GM12878 (cell line): Measurements from ENCODE around the gene TRIP12. TPM values are rescaled to one million over a fixed set of nuclear protein-coding genes. Genes with fewer than 3 reads are reported as not detected.
"Not testable (repeated sequence)": the region's sequence is repeated elsewhere in the genome, so short reads cannot be mapped to it uniquely, and the experiment has no call there.

ENCODE experiments used
- ATAC-seq: fragments of 200-7000 bp; cut with Tn5 transposase; 3 replicates; pipeline ENCODE4 v1.9.1; 2020; ENCODE audit warnings: mild to moderate bottlenecking, moderate library complexity
- BruUV-seq: library from RNA; stranded (reverse); fragments of 400-500 nt; replicated peaks from 2 replicates; lab custom pipeline; 2021; lab: Mats Ljungman, UMichigan
- CTCF ChIA-PET: fragments of 300-600 bp; sonication (Branson Sonifier 250); formaldehyde crosslinking; extraction: SDS; loops from one replicate; lab custom pipeline; 2021; ENCODE audit warnings: inconsistent platforms; lab: Yijun Ruan, JAX
- POLR2A ChIA-PET: fragments of 350-600 bp; formaldehyde crosslinking; extraction: SDS; loops from one replicate; lab custom pipeline; 2021; ENCODE audit warnings: inconsistent platforms; lab: Charles Lee
- RAD21 ChIA-PET: fragments of 300-600 bp; sonication (Branson Sonifier 250); formaldehyde crosslinking; loops from one replicate; lab custom pipeline; 2023; ENCODE audit warnings: antibody characterized with exemption; ENCODE audit not compliant: unreplicated experiment; lab: Charles Lee
- SMC1A ChIA-PET: fragments of 300-600 bp; sonication (Branson Sonifier 250); formaldehyde crosslinking; loops from one replicate; lab custom pipeline; 2023; ENCODE audit not compliant: unreplicated experiment, uncharacterized antibody; lab: Charles Lee
- DNase-seq: peaks from one replicate; pipeline ENCODE4 v3.0.0-alpha.2; 2011; ENCODE audit warnings: low read depth, low spot score
- FAIRE-seq: peaks from 3 replicates; lab custom pipeline; 2011; peaks lifted over from hg19 to GRCh38; lab: Jason Lieb, UNC
- H2AFZ ChIP-seq: 2 replicates; pipeline ENCODE4 v1.6.0; 2011; ENCODE audit warnings: low read depth, low read length, control low read depth; ENCODE audit not compliant: control insufficient read depth
- H3K27ac ChIP-seq: 2 replicates; pipeline ENCODE4 v1.5.1; 2011; ENCODE audit warnings: control low read depth; ENCODE audit not compliant: control insufficient read depth, insufficient read depth
- H3K27me3 ChIP-seq, 2 experiments: replicated peaks in 1 of 2; 2 replicates each; pipeline versions ENCODE4 v1.6.0 to v1.6.1; 2011; ENCODE audit warnings: low read length in 1 of 2; ENCODE audit not compliant: control insufficient read depth in 2 of 2, insufficient read depth in 2 of 2
- H3K36me3 ChIP-seq, 2 experiments: 2 replicates each; pipeline ENCODE4 v1.5.1; 2011; ENCODE audit warnings: low read length in 1 of 2; ENCODE audit not compliant: control insufficient read depth in 2 of 2, insufficient read depth in 2 of 2
- H3K4me1 ChIP-seq: 2 replicates; pipeline ENCODE4 v1.6.1; 2011; ENCODE audit warnings: mild to moderate bottlenecking, low read length, moderate library complexity, mixed read lengths; ENCODE audit not compliant: control insufficient read depth, insufficient read depth
- H3K4me2 ChIP-seq: 2 replicates; pipeline ENCODE4 v1.6.0; 2011; ENCODE audit warnings: control low read depth; ENCODE audit not compliant: control insufficient read depth, insufficient read depth
- H3K4me3 ChIP-seq: fragments of 200-600 bp; sonication (generic); 2 replicates; pipeline ENCODE4 v1.5.1; 2016
- H3K79me2 ChIP-seq: 2 replicates; pipeline ENCODE4 v1.6.0; 2011; ENCODE audit warnings: low read length; ENCODE audit not compliant: control insufficient read depth, insufficient read depth
- H3K9ac ChIP-seq: 2 replicates; pipeline ENCODE4 v1.8.0; 2011; ENCODE audit warnings: low read length, control low read depth, mixed read lengths; ENCODE audit not compliant: control insufficient read depth, insufficient read depth
- H3K9me3 ChIP-seq: replicated peaks from 3 replicates; pipeline ENCODE4 v1.5.1; 2011; ENCODE audit warnings: mild to moderate bottlenecking, low read length; ENCODE audit not compliant: control insufficient read depth, insufficient read depth
- H4K20me1 ChIP-seq: 2 replicates; pipeline ENCODE4 v1.6.0; 2011; ENCODE audit not compliant: control insufficient read depth, insufficient read depth
- CBX5 ChIP-seq: sonication (generic); IDR thresholded peaks from 2 replicates; pipeline ENCODE4 v1.6.1; 2016; ENCODE audit warnings: low read depth, moderate library complexity, mild to moderate bottlenecking, inconsistent platforms
- MTA3 ChIP-seq: IDR thresholded peaks from 2 replicates; pipeline ENCODE4 v1.6.1; 2012; ENCODE audit warnings: low read length, inconsistent platforms, borderline replicate concordance
- REST ChIP-seq: IDR thresholded peaks from 2 replicates; pipeline ENCODE4 v1.6.1; 2012; ENCODE audit warnings: mild to moderate bottlenecking, low read depth, low read length
- RUNX3 ChIP-seq: IDR thresholded peaks from 2 replicates; pipeline ENCODE4 v1.6.1; 2012; ENCODE audit warnings: low read length, inconsistent platforms
- SUPT20H ChIP-seq: IDR thresholded peaks from 2 replicates; pipeline ENCODE4 v1.6.1; 2011; ENCODE audit warnings: low read depth, mild to moderate bottlenecking, low read length, moderate library complexity, borderline replicate concordance; ENCODE audit not compliant: control insufficient read depth
- WGBS: methylation state at CpG from one replicate; pipeline ENCODE4 v1.1.6; 2016; ENCODE audit warnings: low lambda C conversion rate; ENCODE audit not compliant: insufficient replicate concordance, insufficient coverage; ENCODE audit errors: missing lambda C conversion rate; 5-methylcytosine and 5-hydroxymethylcytosine counted together
- in situ Hi-C: fragments of 300-500 bp; cut with MboI; formaldehyde crosslinking; loops from 9 replicates; pipeline ENCODE4 v1.14.3; 2018; ENCODE audit warnings: mixed read lengths
- intact Hi-C: fragments of 100-400 bp; cut with micrococcal nuclease; formaldehyde crosslinking; loops from one replicate; pipeline ENCODE4 v1.14.2; 2022; ENCODE audit not compliant: unreplicated experiment
- polyA plus RNA-seq, 11 experiments: library from polyadenylated mRNA; depleted of rRNA in 4 of 11; unstranded in 6 of 11; stranded (reverse) in 5 of 11; fragments of >200 nt; fragmentation: Nextera tagmentation in 4 of 11; fragmentation: Illumina TruSeq in 1 of 11; extraction: Ambion mirVana in 4 of 11; extraction: Trizol in 1 of 11; gene quantifications; 1 replicate in 1 of 11; 2 replicates in 10 of 11; pipeline versions ENCODE4 v1.2.1 to v1.2.3, GENCODE V29; 2011 to 2016; ENCODE audit warnings: inconsistent platforms in 2 of 11, missing spikeins in 2 of 11, low read depth in 1 of 11
- total RNA-seq, 4 experiments: library from RNA; depleted of rRNA in 3 of 4; stranded (reverse); fragments of >200 nt in 3 of 4; fragmentation: Illumina TruSeq in 1 of 4; extraction: Trizol in 1 of 4; gene quantifications; 2 replicates each; pipeline versions ENCODE4 v1.2.1 to v1.2.3, GENCODE V29; 2013 to 2021

The TRIP12 gene
- total and polyA plus RNA-seq, 10 of the 15 experiments (the other 5 are each of a cell fraction or from before 2014, with no cell fraction given): 23.1 to 207 (median 97.0) TPM

DNA sequence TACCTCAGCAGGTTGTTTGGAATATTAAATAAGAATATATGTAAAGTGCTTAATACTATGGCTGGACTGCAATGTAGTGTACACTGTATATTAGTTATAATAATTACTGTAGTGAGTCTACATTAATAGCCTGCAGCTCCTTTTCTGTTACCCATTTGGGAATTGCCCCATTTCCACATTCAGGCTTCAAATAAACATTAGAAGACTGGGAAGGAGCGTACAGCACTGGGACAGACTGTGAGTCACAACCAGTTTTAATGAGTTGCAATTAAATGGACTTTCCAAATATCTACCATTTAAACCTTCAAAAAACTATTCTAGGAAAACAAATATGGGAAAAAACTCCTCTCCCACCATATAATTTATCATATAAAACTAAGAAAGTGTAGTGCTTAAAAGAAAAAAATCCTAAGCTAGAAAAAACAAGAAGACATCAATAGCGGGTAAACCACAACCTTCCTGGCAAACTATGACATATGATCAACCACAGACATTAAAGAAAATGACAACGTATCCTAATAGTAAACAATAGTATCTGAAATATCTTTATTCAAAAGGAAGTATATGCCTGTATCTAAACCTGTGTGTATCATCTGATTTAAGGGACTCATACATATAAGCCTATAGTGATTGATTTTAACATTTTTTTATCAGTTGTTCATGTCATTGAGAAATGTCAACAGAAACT, 86.1 kb downstream of the TRIP12 start:
- no TSS peak for BruUV-seq
- H3K79me2 ChIP-seq: no peaks in the 10 kb centered on the region; the same call in none of the 2 replicates
- no peak for ATAC-seq
- FAIRE-seq: no peak
- ChIA-PET RAD21 (interaction anchor here (1.4 to 1.6 kb wide), 2 partner anchors 21 to 84 kb away, joined by 3 read pairs; no protein-coding TSS in a partner anchor), CTCF (interaction anchor here (0.6 to 1.5 kb wide), 7 partner anchors 8 to 37 kb away, joined by 3 to 5 read pairs (median 3); no protein-coding TSS in a partner anchor), POLR2A (no interaction called here)
- H3K36me3 ChIP-seq: peaks cover 2 to 15% of the 10 kb centered on the region in 2 experiments
- WGBS: 62% methylated on average over 3 of the region's 3 CpGs
- intact Hi-C loops: no loop called here
- no peak overlapping the region for H2AFZ ChIP-seq
- in situ Hi-C loops: no loop called here
- H3K9ac ChIP-seq: no peak overlapping the region
- no peak for DNase-seq
- H3K4me2 ChIP-seq: no peak overlapping the region
- no peaks in the 10 kb centered on the region for H3K27me3 ChIP-seq
- H3K9me3 ChIP-seq: no peaks in the 10 kb centered on the region
- H3K27ac ChIP-seq: no peak overlapping the region
- TF ChIP-seq SUPT20H: no peak
- TF ChIP-seq CBX5: no peak
- no peak for TF ChIP-seq MTA3
- TF ChIP-seq RUNX3: peak; percentile 52; the same call in 1 of the 2 replicates
- TF ChIP-seq, all 136 proteins: peak for 1
- Histone ChIP-seq H3K4me3 (no peak overlapping the region), H3K4me1 (no peaks in the 10 kb centered on the region; the same call in 1 of the 2 replicates), H4K20me1 (no peaks in the 10 kb centered on the region; the same call in 1 of the 2 replicates)
- SMC1A ChIA-PET: interaction anchor here (1.0 to 2.2 kb wide), 6 partner anchors 9 to 67 kb away, joined by 3 to 8 read pairs (median 4); no protein-coding TSS in a partner anchor

DNA sequence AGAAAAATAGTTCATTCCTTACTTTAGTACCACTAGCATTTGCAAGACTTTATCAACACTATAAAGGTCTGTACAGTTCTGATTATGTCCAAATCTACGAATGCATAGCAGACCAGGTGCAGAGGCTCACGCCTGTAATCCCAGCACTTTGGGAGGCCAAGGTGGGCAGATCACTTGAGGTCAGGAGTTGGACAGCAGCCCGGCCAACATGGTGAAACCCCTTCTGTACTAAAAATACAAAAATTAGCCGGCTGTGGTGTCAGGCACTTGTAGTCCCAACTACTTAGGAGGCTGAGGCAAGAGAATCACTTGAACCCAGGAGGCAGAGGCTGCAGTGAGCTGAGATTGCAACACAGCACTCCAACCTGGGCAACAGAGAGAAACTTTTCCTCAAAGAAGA, 87.4 kb downstream of the TRIP12 start:
- WGBS: 92% methylated on average over 4 of the region's 4 CpGs
- BruUV-seq, H3K4me3 ChIP-seq, H3K9ac ChIP-seq, in situ Hi-C loops, intact Hi-C loops, FAIRE-seq, DNase-seq, H3K27me3 ChIP-seq, H3K4me2 ChIP-seq, H3K9me3 ChIP-seq, H3K27ac ChIP-seq, ATAC-seq, H2AFZ ChIP-seq, H3K79me2 ChIP-seq, H3K4me1 ChIP-seq, H4K20me1 ChIP-seq: not testable (repeated sequence)
- peaks cover 2 to 28% of the 10 kb centered on the region in 2 experiments for H3K36me3 ChIP-seq
- ChIA-PET CTCF (interaction anchor here (0.8 to 1.5 kb wide), 7 partner anchors 15 to 55 kb away, joined by 3 to 5 read pairs (median 3); no protein-coding TSS in a partner anchor), SMC1A (interaction anchor here (1.0 to 2.2 kb wide), 6 partner anchors 10 to 33 kb away, joined by 3 to 10 read pairs (median 6); no protein-coding TSS in a partner anchor), POLR2A (interaction anchor here (0.9 to 1.1 kb wide), 2 partner anchors 10 to 16 kb away, joined by 3 read pairs; no protein-coding TSS in a partner anchor), RAD21 (interaction anchor here (0.9 to 1.2 kb wide), 2 partner anchors 12 to 13 kb away, joined by 3 to 4 read pairs; no protein-coding TSS in a partner anchor)
- peak; percentile 61; the same call in 1 of the 2 replicates for TF ChIP-seq REST
